Posterior vena cava (tissue), 2 donors: ENCODE data around the gene PCDH9. TPM values are rescaled to one million over a fixed set of nuclear protein-coding genes. Genes with fewer than 3 reads are reported as not detected.
"Not testable (repeated sequence)": the region's sequence is repeated elsewhere in the genome, so short reads cannot be mapped to it uniquely, and the experiment has no call there.

ENCODE experiments used
- DNase-seq: peaks from one replicate; pipeline ENCODE4 v3.0.0-alpha.2; 2020; ENCODE audit warnings: low spot score
- intact Hi-C, 2 donors: fragments of 100-400 bp; cut with DNase I; formaldehyde crosslinking; loops; one replicate each; pipeline versions ENCODE4 v1.14.1 to v1.14.2; 2022 to 2023
- total RNA-seq, 2 donors: library from RNA; stranded (reverse); fragmentation: NEBNext Ultra II Directional; extraction: Animal tissue kit (Norgen Biotek cat#: 25700); gene quantifications; one replicate each; pipeline ENCODE4 v1.2.1, GENCODE V29; 2021
- donor health status: DM: yes; HTN: yes; CAD: no.
- donor health status: DM: yes; HTN: yes; CAD: no.

Gene PCDH9
- total RNA-seq, 2 donors from 2014 or later, result 1.6 to 2.4 TPM

GRCh38 chr13:66262330-66262729 is 967.8 kb downstream of the PCDH9 start:
- DNase-seq, result no peak
- intact Hi-C loops, result no loop called here

GRCh38 chr13:66259426-66259825 is 970.7 kb downstream of the PCDH9 start:
- intact Hi-C loops, result not testable (repeated sequence)

More at GRCh38 chr13:66259426-66259825, 970.7 kb downstream of the PCDH9 start:
- not testable (repeated sequence) for DNase-seq
